H1 (cell line): ENCODE measurements around the gene NOC2L.

ENCODE experiments used
- EP300 ChIP-seq, 2 experiments: IDR thresholded peaks; 1 replicate in 1 of 2; 2 replicates in 1 of 2; pipeline ENCODE4 v1.6.1; 2011 to 2012; ENCODE audit warnings: low read depth in 2 of 2, low read length in 2 of 2, mild to moderate bottlenecking in 2 of 2, borderline replicate concordance in 1 of 2, inconsistent platforms in 1 of 2, moderate library complexity in 1 of 2
- GABPA ChIP-seq: IDR thresholded peaks from 2 replicates; pipeline ENCODE4 v1.6.1; 2011; ENCODE audit warnings: mild to moderate bottlenecking, low read length, moderate library complexity, borderline replicate concordance; ENCODE audit not compliant: insufficient read depth
- JUND ChIP-seq: IDR thresholded peaks from 2 replicates; pipeline ENCODE4 v1.6.1; 2011; ENCODE audit warnings: mild to moderate bottlenecking, improper control_type of control experiment, low read length
- PHF8 ChIP-seq: fragments of 200-600 bp; sonication (generic); conservative IDR thresholded peaks from 2 replicates; pipeline ENCODE4 v1.7.1; 2012; ENCODE audit warnings: low read depth, mild to moderate bottlenecking, inconsistent platforms, low read length, moderate library complexity
- POLR2A ChIP-seq, 2 experiments: IDR thresholded peaks; 1 replicate in 1 of 2; 2 replicates in 1 of 2; pipeline ENCODE4 v1.6.1; 2011; ENCODE audit warnings: low read depth in 2 of 2, low read length in 2 of 2, mild to moderate bottlenecking in 2 of 2; ENCODE audit errors: control extremely low read depth in 1 of 2
- SP2 ChIP-seq: IDR thresholded peaks from 2 replicates; pipeline ENCODE4 v1.6.1; 2012; ENCODE audit warnings: mild to moderate bottlenecking, low read length, inconsistent platforms
- YY1 ChIP-seq: IDR thresholded peaks from 2 replicates; pipeline ENCODE4 v1.6.1; 2011; ENCODE audit warnings: low read depth, mild to moderate bottlenecking, low read length
- TF ChIP-seq, protein P1 (sequence below), 3 experiments: IDR thresholded peaks; 1 replicate in 2 of 3; 2 replicates in 1 of 3; pipeline versions ENCODE4 v1.5.1 to v1.6.1; 2011; ENCODE audit warnings: low read length in 3 of 3, mild to moderate bottlenecking in 3 of 3, inconsistent platforms in 2 of 3, low read depth in 1 of 3, moderate library complexity in 1 of 3; ENCODE audit not compliant: insufficient read depth in 1 of 3; ENCODE audit errors: control extremely low read depth in 1 of 3

GRCh38 chr1:939511-940106, 19.4 kb downstream of the NOC2L start:
- TF ChIP-seq, protein P1, sequence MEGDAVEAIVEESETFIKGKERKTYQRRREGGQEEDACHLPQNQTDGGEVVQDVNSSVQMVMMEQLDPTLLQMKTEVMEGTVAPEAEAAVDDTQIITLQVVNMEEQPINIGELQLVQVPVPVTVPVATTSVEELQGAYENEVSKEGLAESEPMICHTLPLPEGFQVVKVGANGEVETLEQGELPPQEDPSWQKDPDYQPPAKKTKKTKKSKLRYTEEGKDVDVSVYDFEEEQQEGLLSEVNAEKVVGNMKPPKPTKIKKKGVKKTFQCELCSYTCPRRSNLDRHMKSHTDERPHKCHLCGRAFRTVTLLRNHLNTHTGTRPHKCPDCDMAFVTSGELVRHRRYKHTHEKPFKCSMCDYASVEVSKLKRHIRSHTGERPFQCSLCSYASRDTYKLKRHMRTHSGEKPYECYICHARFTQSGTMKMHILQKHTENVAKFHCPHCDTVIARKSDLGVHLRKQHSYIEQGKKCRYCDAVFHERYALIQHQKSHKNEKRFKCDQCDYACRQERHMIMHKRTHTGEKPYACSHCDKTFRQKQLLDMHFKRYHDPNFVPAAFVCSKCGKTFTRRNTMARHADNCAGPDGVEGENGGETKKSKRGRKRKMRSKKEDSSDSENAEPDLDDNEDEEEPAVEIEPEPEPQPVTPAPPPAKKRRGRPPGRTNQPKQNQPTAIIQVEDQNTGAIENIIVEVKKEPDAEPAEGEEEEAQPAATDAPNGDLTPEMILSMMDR (IDR thresholded peaks at IDR 0.05; ENCODE audit: control extremely low read depth in 1 of 3, insufficient read depth in 1 of 3, low read depth in 1 of 3, low read length in 3 of 3), result no peak
- TF ChIP-seq YY1 (no peak), JUND (no peak), POLR2A (IDR thresholded peaks at IDR 0.05; ENCODE audit: control extremely low read depth in 1 of 2, low read depth in 2 of 2, low read length in 2 of 2) (no peak), PHF8 (no peak), SP2 (no peak), GABPA (no peak), EP300 (IDR thresholded peaks at IDR 0.05; ENCODE audit: borderline replicate concordance in 1 of 2, low read depth in 2 of 2, low read length in 2 of 2) (no peak)
